NT2/D1 (cell line): ENCODE results near the gene TLE4.
A peak's percentile ranks its signal among the peaks of the same experiment; 100 is the strongest.

ENCODE experiments used
- DNase-seq: peaks from one replicate; pipeline ENCODE4 v3.0.0-alpha.2; 2011; ENCODE audit warnings: low read depth, low spot score
- H3K27me3 ChIP-seq: 2 replicates; pipeline ENCODE4 v1.6.0; 2011; ENCODE audit warnings: mild to moderate bottlenecking; ENCODE audit not compliant: insufficient read length, insufficient read depth
- H3K36me3 ChIP-seq: 2 replicates; pipeline ENCODE4 v1.6.1; 2011; ENCODE audit warnings: mild to moderate bottlenecking, low read length, mixed read lengths; ENCODE audit not compliant: insufficient read depth, insufficient read length
- H3K4me1 ChIP-seq: 2 replicates; pipeline ENCODE4 v1.5.1; 2011; ENCODE audit not compliant: insufficient read depth, insufficient read length
- H3K4me3 ChIP-seq: 2 replicates; pipeline ENCODE4 v1.5.1; 2011; ENCODE audit warnings: low read depth; ENCODE audit not compliant: insufficient read length
- H3K9ac ChIP-seq: 2 replicates; pipeline ENCODE4 v1.6.0; 2011; ENCODE audit warnings: low read depth; ENCODE audit not compliant: insufficient read length
- H3K9me3 ChIP-seq: 2 replicates; pipeline ENCODE4 v1.5.1; 2011; ENCODE audit warnings: mild to moderate bottlenecking, low read length; ENCODE audit not compliant: insufficient read depth
- SUZ12 ChIP-seq: IDR thresholded peaks from 2 replicates; pipeline ENCODE4 v1.6.1; 2011; ENCODE audit not compliant: insufficient read length, insufficient read depth; ENCODE audit errors: extremely low read depth
- YY1 ChIP-seq: IDR thresholded peaks from 2 replicates; pipeline ENCODE4 v1.6.1; 2011; ENCODE audit not compliant: insufficient read length, insufficient read depth
- ZNF274 ChIP-seq: IDR thresholded peaks from 2 replicates; pipeline ENCODE4 v1.6.1; 2011; ENCODE audit warnings: mild to moderate bottlenecking, low read depth, low read length

TLE4 gene

GRCh38 chr9:79573412-79573923, 1.7 kb downstream of the TLE4 start:
- H3K27me3 ChIP-seq: no peaks in the 10 kb centered on the region
- H3K36me3 ChIP-seq: peaks cover 27% of the 10 kb centered on the region
- H3K4me3 ChIP-seq: peak overlapping the region; percentile 57
- no peak for TF ChIP-seq YY1
- no peak for TF ChIP-seq ZNF274
- no peak for TF ChIP-seq SUZ12
- no peaks in the 10 kb centered on the region for H3K9me3 ChIP-seq
- peak overlapping the region; percentile 78 for H3K9ac ChIP-seq
- no peak for DNase-seq
- no peaks in the 10 kb centered on the region for H3K4me1 ChIP-seq

GRCh38 chr9:79574136-79574535, 2.4 kb downstream of the TLE4 start:
- H3K4me1 ChIP-seq: no peaks in the 10 kb centered on the region
- no peak for DNase-seq
- TF ChIP-seq SUZ12: no peak
- H3K9me3 ChIP-seq: no peaks in the 10 kb centered on the region
- peak overlapping the region; percentile 78 for H3K9ac ChIP-seq
- peaks cover 31% of the 10 kb centered on the region for H3K36me3 ChIP-seq
- H3K27me3 ChIP-seq: no peaks in the 10 kb centered on the region
- H3K4me3 ChIP-seq: peak overlapping the region; percentile 57

- no peak overlapping the region for H3K4me3 ChIP-seq
- DNase-seq: no peak
- H3K9me3 ChIP-seq: no peaks in the 10 kb centered on the region
- H3K36me3 ChIP-seq: peaks cover 34% of the 10 kb centered on the region
- no peaks in the 10 kb centered on the region for H3K27me3 ChIP-seq
- H3K4me1 ChIP-seq: no peaks in the 10 kb centered on the region
- TF ChIP-seq SUZ12 (no peak), ZNF274 (no peak), YY1 (no peak)
- H3K9ac ChIP-seq: no peak overlapping the region
These were observed 3.0 kb downstream of the TLE4 start for GRCh38 chr9:79574781-79575180.

- no peak overlapping the region for H3K4me3 ChIP-seq
- no peaks in the 10 kb centered on the region for H3K9me3 ChIP-seq
- H3K36me3 ChIP-seq: peaks cover 39% of the 10 kb centered on the region
- DNase-seq: no peak
- TF ChIP-seq SUZ12 (no peak), YY1 (no peak), ZNF274 (no peak)
- no peaks in the 10 kb centered on the region for H3K4me1 ChIP-seq
- H3K9ac ChIP-seq: no peak overlapping the region
- no peaks in the 10 kb centered on the region for H3K27me3 ChIP-seq
These were observed 3.8 kb downstream of the TLE4 start for GRCh38 chr9:79575547-79575946.

DNA sequence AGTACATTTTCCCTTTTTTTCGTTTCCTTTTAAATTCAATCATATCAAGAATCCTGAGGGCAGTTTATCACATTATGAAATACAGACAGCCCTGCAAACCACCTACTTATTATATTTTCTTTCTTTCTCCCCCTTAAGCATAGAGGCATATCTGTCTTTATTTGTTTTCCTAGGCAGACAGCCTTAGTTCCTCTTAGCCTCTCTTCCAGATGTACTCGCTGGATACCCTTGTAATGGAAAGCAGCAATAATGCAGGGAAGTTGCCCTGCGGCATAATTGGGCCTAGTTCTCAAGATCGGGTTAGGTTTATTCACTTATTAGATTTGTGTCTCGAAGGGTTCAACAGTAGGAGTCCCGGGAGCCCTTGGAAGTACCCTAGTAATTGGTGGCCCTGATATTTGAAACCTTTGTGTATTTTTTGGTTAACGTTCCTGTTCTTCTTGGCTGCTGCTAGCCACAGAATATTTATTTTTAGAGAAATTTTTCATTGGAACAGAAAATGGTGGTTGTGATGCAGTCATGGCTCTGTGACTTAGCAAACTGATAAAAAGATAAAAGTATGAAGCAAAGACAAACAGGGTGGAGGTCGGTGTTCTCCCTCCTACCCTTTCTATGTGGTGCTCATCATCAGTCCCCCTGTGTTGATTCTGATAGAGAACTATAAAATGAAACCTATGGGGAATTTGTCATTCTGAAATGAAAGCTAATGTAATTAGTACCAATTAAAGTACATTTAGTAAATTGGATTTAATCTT, 6.4 kb downstream of the TLE4 start:
- peaks cover 2% of the 10 kb centered on the region for H3K4me1 ChIP-seq

DNA sequence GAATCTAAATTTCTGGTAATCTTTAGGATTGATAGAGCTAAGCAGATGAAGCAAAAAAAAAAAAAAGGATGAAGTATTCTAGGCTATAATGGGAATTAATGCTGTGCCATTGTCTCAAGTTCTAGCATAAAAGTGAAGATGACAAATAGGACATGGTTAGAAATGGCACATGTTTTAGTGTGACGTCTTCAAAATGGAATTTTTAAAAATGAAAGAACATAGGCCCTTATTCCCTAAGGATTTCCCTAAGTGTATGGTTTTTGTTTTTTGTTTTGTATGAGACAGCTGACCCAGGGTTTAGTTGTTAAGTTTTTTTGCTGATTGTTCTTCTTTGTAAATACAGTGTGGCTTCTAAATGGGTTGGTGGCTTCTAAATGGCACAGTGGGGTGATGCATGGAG, 7.1 kb downstream of the TLE4 start:
- Histone ChIP-seq H3K9me3 (no peaks in the 10 kb centered on the region), H3K4me3 (no peak overlapping the region), H3K27me3 (no peaks in the 10 kb centered on the region), H3K36me3 (peaks cover 40% of the 10 kb centered on the region), H3K4me1 (peaks cover 3% of the 10 kb centered on the region), H3K9ac (no peak overlapping the region)
- TF ChIP-seq YY1 (no peak), ZNF274 (no peak), SUZ12 (no peak)
- no peak for DNase-seq

More for the DNA sequence above, 6.4 kb downstream of the TLE4 start:
- no peak overlapping the region for H3K4me3 ChIP-seq
- no peak for DNase-seq
- peaks cover 39% of the 10 kb centered on the region for H3K36me3 ChIP-seq
- H3K9me3 ChIP-seq: no peaks in the 10 kb centered on the region
- H3K27me3 ChIP-seq: no peaks in the 10 kb centered on the region
- TF ChIP-seq ZNF274: no peak
- TF ChIP-seq SUZ12: no peak
- no peak for TF ChIP-seq YY1
- no peak overlapping the region for H3K9ac ChIP-seq

DNA sequence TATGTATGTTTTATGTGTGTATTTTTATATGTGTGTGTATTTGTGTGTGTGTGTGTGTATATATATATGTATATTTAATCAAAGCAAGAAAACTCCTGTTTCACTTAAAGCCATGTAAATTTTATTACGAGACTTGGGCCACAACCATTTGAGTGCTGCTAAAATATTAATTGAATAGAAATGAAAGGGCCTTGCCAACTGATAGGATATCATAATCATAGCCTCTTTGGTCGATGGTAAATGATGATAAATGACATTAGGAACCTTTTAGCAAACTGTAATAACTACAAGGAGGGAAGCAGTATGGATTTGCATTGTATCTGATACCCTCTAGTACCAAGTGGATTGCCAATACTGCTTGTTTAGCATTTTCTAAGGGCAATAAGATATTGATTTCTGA, 7.9 kb downstream of the TLE4 start:
- no peaks in the 10 kb centered on the region for H3K9me3 ChIP-seq
- TF ChIP-seq SUZ12: no peak
- no peak for TF ChIP-seq YY1
- TF ChIP-seq ZNF274: no peak
- H3K4me3 ChIP-seq: no peak overlapping the region
- no peaks in the 10 kb centered on the region for H3K27me3 ChIP-seq
- H3K4me1 ChIP-seq: peaks cover 5% of the 10 kb centered on the region
- no peak for DNase-seq
- no peak overlapping the region for H3K9ac ChIP-seq
- peaks cover 45% of the 10 kb centered on the region for H3K36me3 ChIP-seq
